Stimulated activated CD8-positive, alpha-beta memory T cell treated with anti-CD3 and anti-CD28 coated beads, Interleukin-12 subunit alpha, Interleukin-12 subunit beta, amount 100 ng/mL, for 4 hours (primary cell): ENCODE measurements around the gene LONRF2.
A peak's percentile ranks its signal among the peaks of the same experiment; 100 is the strongest.

Experiments used
- DNase-seq: peaks from one replicate; pipeline ENCODE4 v3.0.0-alpha.2; 2020; ENCODE audit warnings: low read depth

LONRF2 gene

GRCh38 chr2:100275200-100275589 is 47.1 kb downstream of the LONRF2 start:
- no peak for DNase-seq

DNA sequence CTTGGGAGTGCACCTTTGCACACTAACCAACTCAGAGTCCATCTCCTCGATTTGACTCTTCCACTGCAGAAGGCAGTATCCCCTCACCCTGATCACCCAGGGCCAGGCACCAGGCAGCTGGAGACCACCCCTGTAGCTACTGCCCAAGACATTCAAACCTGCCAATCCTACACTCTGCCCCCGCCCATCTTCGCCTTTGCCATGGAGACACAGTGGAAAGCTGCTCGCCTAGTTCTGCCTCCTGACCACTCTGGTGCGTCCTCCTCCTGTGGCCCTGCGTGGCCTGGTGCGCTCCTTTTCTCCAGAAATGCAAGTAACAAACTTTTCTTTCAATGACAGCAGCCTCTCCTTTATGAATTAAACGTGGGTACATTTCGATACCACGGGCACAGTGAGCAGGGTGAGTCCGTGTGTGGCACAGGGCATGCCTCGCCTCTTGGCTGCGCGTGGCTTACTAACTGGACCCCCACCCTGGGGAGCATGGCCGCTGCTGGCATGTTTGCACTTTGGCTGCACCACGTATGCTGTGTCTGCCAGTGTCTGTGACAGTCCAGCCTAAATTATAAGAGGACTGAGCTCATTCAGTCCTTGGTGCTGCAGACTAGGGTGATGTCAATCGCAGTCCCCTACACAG is 47.6 kb downstream of the LONRF2 start:
- DNase-seq: no peak

GRCh38 chr2:100274076-100274475 is 48.2 kb downstream of the LONRF2 start:
- DNase-seq: no peak

GRCh38 chr2:100273387-100273786 is 48.9 kb downstream of the LONRF2 start:
- DNase-seq: no peak

DNA sequence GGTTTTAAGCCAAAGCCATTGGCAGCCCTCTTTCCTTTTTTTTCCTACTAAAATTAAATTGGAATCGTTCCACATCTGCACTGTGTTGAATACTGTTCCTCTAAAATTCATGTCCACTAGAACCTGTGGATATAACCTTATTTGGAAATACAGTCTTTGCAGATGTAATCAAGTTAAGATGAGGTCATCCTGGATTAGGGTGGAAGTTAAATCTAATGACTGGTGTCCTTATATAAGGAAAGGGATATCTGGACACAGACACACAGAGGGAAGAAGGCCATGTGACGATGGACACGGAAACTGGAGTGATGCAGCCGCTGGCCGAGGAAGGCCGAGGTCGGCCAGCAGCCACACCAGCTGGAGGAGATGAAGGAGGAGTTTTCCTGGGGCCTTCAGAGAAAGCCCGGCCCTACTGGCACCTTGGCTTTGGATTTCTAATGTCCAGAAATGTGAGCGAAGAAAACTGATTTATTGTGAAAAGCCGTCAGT is 49.4 kb downstream of the LONRF2 start:
- DNase-seq: no peak

DNA sequence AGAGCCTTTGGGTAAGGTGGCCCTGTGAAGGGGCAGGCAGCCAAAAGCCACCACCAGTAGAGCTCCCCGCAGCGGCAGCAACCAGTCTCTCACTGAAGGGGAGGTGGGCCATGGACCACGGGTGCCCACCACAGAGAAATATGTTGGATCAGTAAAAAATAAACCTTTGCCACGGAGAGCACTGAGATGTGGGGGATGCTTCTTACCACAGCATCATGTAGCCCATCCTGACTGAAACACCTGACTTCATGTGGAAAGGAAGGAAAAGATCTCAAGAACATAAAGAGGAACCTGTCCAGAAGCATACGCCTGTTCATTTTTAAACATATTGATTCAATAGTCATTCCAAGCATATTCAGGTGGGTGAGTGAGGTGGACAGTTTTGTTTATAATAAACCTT is 51.1 kb downstream of the LONRF2 start:
- DNase-seq: no peak

DNA sequence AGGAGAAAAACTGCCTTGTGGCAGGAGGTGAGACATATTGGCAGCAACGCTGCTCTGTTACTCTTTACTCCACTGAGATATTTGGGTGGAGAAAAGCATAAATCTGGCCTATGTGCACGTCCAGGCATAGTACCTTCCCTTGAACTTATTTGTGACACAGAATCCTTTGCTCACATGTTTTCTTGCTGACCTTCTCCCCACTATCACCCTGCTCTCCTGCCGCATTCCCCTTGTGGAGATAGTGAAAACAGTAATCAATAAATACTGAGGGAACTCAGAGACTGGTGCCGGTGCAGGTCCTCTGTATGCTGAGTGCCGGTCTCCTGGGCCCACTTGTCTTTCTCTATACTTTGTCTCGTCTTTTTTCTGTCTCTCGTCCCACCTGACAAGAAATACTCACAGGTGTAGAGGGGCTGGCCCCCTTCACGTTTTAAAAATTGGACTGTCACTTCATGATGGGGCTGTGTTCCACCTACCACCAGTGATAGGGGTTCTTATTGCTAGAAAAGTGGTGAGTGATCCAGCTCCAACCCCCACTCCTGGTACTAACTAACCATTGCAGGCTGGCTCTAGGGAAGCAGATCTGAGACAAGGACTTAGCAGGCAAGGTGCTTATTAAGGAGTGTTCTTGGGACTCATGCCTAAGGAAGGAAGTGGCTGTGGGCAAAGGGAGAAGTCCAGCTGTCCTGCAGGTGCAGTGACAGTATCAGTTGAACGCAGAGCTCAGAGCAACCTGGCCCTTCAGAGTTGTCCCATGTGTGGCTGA is 51.7 kb downstream of the LONRF2 start:
- DNase-seq: no peak

- DNase-seq: no peak
Measured at GRCh38 chr2:100269889-100270288, 52.4 kb downstream of the LONRF2 start.

DNA sequence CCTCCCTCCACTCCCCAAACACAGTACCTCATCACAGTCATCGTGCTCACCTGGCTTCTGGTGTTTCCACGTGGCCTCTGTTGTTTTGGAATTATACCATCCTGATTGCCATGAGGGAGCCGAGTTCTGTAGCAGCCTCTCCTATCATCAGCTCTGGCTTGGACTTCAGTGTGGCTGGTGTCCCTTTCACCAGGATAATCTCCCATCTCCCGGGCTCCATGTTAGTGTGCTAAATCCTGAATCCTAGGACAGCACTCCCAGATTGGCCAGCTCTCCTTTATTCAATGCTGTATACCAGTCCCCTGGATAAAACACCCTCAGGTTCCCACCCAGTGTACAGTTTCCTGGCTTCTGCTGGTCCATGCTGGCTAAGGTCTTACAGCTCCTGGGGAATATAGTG is 53.3 kb downstream of the LONRF2 start:
- no peak for DNase-seq

DNA sequence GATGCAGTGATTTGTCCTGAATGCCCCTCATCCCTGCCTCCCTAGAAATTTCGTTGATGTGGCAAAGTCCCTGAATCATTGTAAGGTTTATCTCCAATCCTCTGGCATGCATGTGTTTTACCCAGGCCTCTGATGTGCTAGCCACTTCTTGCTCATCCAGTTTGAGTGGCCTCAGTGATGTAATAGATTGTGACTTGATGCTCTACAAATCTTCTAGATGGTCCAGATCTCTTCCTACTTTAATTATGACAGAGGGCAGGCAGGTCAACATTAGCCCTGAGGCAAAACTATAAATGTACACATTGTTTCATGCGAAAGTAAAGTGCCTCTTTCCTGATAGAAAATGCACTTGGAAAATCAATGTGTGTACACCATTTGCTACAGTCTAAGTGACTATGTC is 54.5 kb downstream of the LONRF2 start:
- no peak for DNase-seq

GRCh38 chr2:100266126-100266525 is 56.2 kb downstream of the LONRF2 start:
- no peak for DNase-seq

DNA sequence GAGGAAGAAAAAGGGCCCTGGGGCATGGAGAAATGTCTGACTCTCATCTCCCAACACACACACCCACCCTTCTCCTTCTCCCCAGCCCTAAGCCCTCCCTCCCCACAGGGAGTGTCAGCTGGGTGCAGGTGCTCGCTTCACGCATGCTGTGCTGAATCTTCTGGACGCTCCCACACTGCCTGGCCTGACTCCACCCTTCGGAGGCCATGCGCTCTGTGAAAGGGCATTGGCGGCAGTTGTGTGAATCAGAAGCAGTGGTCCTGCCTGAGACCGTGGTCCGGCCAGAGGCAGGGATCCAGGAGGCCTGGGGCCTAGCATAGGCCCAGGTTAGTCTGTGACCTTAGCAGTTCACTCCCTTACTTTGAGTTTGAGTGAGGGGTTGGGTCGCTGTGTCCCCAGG is 57.1 kb downstream of the LONRF2 start:
- no peak for DNase-seq

DNA sequence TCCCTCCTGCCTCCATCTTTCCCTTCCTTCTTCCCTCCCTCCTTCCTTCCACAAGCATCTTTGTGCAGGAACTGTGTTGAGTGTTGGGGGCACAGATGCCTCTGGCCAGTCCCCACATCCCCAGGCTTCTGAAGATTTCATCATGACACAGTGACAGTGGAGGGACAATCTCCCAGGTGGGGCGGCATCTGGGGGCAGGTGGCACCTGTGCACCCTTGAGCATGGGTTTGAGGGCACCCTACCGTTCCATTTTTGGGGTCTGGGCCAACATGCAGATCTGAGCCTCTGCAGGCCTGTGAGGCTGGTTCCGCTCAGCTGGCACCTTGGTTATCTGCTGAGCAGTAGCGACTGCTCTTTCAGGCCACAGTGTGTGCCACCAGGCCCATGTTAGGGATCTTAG is 57.6 kb downstream of the LONRF2 start:
- no peak for DNase-seq

DNA sequence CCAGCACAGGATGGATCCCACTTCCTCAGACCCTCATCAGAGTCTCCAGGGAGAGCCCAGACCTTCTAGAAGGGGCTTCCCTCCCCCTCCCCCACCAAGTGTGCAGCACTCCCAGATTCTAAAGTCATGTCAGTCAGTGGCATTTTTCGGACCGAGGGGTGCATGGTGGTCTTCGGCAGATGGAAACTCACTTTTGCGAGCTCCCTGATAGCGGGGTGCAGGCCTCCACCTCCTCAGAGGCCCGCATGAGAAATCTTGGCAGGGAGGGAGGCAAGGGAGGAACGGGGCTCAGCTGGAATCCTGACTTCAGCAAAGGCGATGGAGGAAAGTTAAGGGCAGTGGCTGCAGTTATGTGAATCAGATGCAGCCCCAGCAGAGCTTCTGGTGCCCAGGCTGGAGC is 58.2 kb downstream of the LONRF2 start:
- DNase-seq: no peak

DNA sequence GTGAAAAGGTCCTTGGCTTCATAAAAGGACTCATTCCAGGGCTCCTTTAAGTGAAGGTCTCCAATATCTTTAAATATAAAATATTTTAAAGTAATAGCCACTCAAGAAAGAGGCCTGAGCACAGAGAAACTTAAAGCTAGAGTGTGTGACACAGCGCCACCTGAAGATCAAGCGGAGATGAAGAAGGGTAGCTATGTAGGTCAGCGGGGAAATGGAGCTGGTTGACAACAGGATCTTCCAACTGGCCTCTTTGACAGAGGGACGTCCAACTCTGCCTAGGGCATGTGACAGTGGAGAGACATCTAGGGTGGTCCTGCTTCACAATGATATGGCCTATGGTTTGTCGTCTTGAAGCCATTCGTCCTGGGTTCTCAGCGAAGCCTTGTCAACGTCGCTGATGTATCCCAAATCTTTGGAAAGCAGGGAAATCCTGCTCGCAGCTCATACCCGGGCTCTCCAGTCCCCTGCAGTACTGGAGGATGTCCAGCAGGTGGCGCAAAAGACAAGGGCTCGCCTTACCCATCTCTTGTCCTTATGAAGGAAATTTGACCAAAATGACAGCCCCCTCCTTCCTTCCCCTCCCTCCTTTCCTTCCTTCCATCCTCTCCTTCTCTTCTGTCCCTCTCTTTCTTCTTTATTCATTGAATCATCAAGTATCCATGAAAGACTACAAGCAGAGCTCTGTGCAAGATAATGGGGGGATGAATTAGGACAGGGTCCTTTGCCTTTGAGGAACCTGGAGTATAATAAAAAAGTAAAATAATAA is 59.6 kb downstream of the LONRF2 start:
- DNase-seq: peak; percentile 17

GRCh38 chr2:100262046-100262445 is 60.3 kb downstream of the LONRF2 start:
- DNase-seq: no peak

- no peak for DNase-seq
Measured at GRCh38 chr2:100260712-100261620, 61.3 kb downstream of the LONRF2 start.

DNA sequence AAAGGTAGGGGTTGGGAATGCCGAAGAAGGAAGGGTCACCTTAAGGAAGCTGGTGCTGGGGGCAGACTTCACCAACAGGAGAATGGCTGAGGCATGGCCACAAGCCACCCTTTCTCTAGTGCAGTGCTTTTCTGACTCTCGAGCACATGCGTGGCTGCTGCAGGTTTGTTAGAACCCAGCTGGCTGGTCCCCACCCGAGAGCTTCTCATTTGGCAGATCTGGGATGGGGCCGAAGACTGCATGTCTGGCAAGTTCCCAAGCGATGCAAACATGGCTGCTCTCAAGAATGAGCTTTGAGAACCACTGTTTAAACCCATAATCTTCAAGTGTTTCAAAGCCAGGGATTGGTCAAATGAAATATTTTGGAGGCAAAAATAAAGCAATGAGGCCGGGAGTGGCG is 63.2 kb downstream of the LONRF2 start:
- no peak for DNase-seq

- no peak for DNase-seq
Measured at GRCh38 chr2:100257939-100258338, 64.4 kb downstream of the LONRF2 start.

DNA sequence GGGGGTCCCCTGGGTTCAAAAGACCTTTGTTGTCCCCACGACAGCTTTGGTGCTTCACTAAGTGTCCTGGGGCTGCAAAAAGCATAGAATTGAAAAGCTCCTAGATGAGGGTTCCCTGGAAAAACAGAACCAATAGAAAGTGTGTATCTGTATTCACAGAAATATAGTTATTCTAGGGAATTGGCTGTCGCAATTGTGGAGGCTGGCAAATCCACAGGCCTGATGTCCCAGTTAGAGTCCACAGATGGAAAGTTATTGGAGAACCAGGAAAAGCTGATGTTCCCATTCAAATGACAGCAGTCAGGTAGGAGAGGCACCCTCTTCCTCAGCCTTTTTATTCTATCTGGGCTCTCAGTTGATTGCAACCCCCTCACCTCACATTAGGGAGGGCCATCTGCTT is 65.5 kb downstream of the LONRF2 start:
- DNase-seq: no peak

- no peak for DNase-seq
Measured at GRCh38 chr2:100256416-100256815, 65.9 kb downstream of the LONRF2 start.

DNA sequence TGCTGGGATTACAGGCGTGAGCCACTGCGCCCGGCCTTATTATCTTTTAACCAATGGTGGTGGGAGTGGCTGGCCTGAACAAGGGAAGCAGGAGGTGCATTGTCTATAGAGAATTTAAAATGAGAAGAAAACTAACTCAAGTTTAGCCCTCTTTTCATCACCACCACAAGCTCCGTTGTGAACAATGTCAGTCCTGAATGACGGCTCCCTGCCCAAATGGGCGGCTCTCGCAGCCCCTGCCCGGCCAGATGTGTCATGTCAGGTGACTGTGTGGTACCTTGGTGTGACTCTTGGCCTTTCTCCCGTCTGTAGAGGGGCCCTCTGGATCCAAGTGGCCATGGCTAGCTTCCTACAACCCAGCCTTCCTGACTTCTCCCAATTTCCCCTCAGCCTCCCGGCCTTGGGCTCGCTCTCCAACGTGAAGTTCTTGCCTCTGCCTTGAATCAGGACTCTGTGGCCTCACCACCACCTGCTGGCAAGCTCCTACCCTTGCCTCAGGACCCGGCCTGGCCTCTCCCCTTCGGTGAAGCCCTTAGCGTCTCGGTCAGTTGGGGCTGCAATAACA is 67.6 kb downstream of the LONRF2 start:
- no peak for DNase-seq
